ENCODE results near the gene EGFR. TPM values are rescaled to one million over a fixed set of nuclear protein-coding genes. Genes with fewer than 3 reads are reported as not detected.

Gene EGFR
- total and polyA plus RNA-seq, 5 experiments from 2014 or later, result not detected

DNA sequence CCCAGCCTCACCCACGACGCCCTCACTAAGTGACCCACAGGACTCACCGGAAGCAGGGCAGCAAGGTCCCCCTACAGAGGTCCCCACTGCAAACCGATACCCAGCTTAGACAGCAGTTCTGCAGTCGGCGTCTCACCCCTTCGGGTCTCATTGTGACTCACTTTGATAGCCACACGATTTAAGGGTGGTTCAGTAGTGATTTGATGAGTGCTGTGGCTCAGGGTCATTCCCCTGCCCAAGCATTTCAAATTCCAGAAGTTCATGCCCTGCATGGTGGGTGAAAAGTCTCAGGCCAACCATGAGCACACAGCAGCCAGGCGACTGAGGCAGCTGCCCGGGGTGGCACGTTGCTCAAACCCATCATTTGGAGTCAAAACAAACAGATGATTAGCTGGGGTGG is 93.2 kb downstream of the EGFR start:
- POLR2A ChIA-PET, result no interaction called here
- DNase-seq, result no peak
- no peaks in the 10 kb centered on the region for H3K4me1 Mint-ChIP-seq
- no peak overlapping the region for H3K27ac Mint-ChIP-seq
- H3K36me3 Mint-ChIP-seq, result no peaks in the 10 kb centered on the region
- ATAC-seq, result no peak
- H3K9me3 Mint-ChIP-seq, result no peaks in the 10 kb centered on the region
- H3K4me3 Mint-ChIP-seq, result no peak overlapping the region
- peaks cover 5 to 42% (median 11%) of the 10 kb centered on the region in 5 donors for H3K27me3 Mint-ChIP-seq

DNA sequence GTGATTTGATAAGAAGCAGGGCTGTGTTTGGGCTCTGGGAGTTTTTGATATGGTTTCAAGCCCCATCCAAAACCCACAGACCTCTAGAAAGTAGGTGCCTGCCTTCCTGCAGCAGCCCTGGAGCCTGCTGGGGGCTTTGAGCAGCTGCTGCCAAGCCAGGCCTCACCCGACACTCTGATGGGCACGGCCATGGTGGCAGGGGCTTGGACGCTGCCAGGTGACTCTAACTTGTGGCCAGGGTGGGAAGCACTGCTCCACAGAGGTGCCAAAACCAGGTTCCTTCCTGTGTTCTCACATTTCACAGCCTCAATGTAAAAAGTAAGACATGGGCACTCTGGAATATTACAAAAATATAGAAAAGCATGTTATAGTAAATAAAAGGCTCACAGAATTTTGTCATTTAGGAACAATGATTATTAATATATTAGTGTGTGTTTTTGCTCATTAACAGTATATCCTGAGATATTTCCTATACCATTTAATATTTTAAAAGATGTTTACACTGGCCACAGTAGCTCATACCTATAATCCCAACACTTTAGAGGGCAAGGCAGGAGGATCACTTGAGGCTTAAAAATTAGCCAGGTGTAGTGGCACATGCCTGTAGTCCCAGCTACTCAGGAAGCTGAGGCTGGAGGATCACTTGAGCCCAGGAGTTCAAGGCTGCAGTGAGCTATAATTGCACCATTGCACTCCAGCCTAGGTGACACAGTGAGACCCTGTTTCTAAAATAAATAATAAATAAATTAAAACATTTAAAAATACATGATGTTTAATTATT is 95.1 kb downstream of the EGFR start:
- POLR2A ChIA-PET, result no interaction called here
- no peak for DNase-seq
- Mint-ChIP-seq H3K9me3 (no peaks in the 10 kb centered on the region), H3K27me3 (peaks cover 0 to 24% (median 5%) of the 10 kb centered on the region in 5 donors), H3K36me3 (no peaks in the 10 kb centered on the region), H3K4me3 (no peak overlapping the region), H3K27ac (no peak overlapping the region), H3K4me1 (no peaks in the 10 kb centered on the region)
- no peak for ATAC-seq

DNA sequence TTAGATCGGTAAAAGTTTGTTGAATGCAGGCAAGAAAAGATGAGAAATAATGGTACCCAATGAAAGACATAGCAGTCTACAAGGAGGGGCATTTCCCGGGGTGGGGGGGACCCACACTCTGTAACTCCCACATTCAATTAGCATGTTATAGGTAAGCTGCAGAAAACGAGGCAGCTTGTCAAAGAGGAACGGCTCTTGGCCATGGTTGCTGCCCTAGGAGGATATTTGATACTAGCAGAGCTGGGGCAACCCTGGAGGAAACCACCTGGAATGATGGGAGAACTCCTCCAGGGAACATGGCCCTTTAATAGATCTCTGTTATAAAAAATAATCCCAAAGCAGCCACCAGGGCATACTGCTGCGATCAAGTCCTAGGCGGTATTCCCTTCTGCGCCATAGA is 98.5 kb downstream of the EGFR start:
- Mint-ChIP-seq H3K27ac (no peak overlapping the region), H3K36me3 (no peaks in the 10 kb centered on the region), H3K4me1 (no peaks in the 10 kb centered on the region), H3K4me3 (no peak overlapping the region), H3K27me3 (peaks cover 0 to 10% (median 4%) of the 10 kb centered on the region in 5 donors), H3K9me3 (no peaks in the 10 kb centered on the region)
- POLR2A ChIA-PET, result no interaction called here
- no peak for ATAC-seq
- DNase-seq, result no peak

DNA sequence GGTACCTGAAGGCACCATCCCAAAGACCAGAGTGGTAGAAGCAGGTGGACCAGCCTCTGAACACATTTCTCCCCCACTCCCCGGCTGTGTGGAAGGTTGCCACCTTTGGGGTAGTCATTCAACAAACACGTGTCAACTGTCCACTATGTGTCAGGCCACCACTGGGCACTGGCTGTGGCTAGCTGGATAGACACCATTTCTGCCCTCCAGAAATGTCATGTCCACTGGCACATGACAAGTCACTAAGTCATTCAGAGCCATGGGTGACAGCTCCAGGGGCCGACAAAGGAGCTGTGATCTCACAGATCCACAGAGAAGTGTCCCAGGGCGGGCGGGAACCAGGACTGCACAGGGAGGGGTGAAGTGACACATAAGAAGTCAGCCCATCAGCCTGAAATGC is 99.6 kb downstream of the EGFR start:
- ATAC-seq (no peak), DNase-seq (no peak)
- Mint-ChIP-seq H3K27ac (no peak overlapping the region), H3K4me1 (no peaks in the 10 kb centered on the region), H3K4me3 (no peak overlapping the region), H3K9me3 (no peaks in the 10 kb centered on the region), H3K36me3 (no peaks in the 10 kb centered on the region), H3K27me3 (peaks cover 0 to 11% (median 2%) of the 10 kb centered on the region in 5 donors)
- POLR2A ChIA-PET, result no interaction called here

DNA sequence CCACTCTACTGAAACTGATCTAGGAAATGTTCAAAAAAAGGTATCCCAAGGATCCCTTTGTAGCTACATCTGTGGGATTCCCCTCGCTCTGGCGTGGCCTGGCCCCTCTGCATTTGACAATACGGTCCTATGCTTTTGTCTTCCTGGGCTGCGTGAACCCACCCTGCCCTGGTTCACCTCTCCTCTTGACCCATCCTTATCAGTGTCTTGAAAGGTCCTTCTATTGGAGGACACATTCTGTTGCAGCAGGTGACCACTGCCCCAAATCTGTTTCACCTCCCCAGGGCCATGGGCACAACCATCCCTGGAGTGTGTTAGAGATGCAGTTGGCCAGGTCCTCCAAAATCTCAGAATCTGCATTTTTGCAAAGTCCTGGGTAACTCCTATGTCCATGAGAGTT is 100.8 kb downstream of the EGFR start:
- no peak for ATAC-seq
- Mint-ChIP-seq H3K36me3 (no peaks in the 10 kb centered on the region), H3K4me3 (no peak overlapping the region), H3K9me3 (no peaks in the 10 kb centered on the region), H3K27ac (no peak overlapping the region), H3K4me1 (no peaks in the 10 kb centered on the region), H3K27me3 (peaks cover 0 to 11% (median 0%) of the 10 kb centered on the region in 5 donors)
- DNase-seq, result no peak
- POLR2A ChIA-PET, result no interaction called here

DNA sequence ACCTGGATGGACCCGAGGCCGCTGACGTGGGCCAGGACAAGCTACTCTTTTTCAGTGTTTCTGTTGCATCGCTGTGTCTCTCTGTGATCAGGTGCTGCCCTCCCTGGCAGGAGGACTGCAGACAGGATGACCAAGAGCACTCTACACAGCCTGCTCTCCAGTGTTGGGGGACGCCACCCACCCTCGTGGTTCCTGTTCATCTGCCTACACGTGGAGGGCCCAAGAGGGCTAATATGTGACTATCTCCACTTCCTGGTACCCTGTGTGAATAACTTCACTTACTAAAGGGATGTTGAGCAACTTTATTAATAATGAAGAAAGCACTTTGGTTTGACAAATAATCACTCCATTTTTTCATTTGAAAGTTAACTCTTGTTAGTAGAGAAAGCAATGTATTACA is 101.3 kb downstream of the EGFR start:
- no peak overlapping the region for H3K4me3 Mint-ChIP-seq
- no peaks in the 10 kb centered on the region for H3K9me3 Mint-ChIP-seq
- no peak for ATAC-seq
- H3K27me3 Mint-ChIP-seq, result peaks cover 0 to 15% (median 0%) of the 10 kb centered on the region in 5 donors
- no peaks in the 10 kb centered on the region for H3K4me1 Mint-ChIP-seq
- POLR2A ChIA-PET, result no interaction called here
- H3K27ac Mint-ChIP-seq, result no peak overlapping the region
- DNase-seq, result no peak
- no peaks in the 10 kb centered on the region for H3K36me3 Mint-ChIP-seq

DNA sequence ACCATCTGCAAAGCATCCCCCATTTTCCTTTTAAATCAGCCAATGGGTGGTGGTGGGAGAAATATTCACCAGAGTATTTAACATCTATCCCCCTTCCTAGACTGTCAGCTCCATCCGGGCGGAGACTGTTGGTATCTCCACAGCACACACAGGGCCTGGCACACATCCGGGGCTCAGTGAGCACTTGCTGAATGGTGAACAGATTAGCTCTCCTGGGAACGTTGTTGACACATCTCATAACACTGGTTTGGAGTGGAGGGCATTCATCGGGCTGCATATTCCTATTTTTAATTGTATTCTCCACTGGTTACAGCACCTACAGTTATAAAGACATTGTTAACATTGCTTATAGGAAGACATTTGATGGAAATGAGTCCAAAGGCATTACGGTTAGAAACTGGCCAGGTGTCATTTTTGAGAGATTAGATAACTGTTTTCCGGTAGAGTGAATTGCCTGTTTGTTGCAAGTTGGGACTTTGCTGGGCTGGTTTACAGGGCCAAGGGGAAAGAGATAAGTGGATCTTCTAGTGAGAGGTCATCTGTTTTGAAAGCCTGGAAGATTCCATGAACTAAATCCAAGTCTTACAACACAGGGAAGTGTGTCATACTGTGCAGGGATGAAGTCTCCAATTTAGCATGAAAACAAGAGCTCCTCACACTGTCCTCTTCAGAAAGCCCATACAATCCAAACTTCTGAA is 101.8 kb downstream of the EGFR start:
- Mint-ChIP-seq H3K4me1 (no peaks in the 10 kb centered on the region), H3K27me3 (peaks cover 0 to 16% (median 2%) of the 10 kb centered on the region in 5 donors), H3K27ac (no peak overlapping the region), H3K4me3 (no peak overlapping the region), H3K36me3 (no peaks in the 10 kb centered on the region), H3K9me3 (no peaks in the 10 kb centered on the region)
- DNase-seq, result no peak
- POLR2A ChIA-PET, result no interaction called here
- no peak for ATAC-seq

DNA sequence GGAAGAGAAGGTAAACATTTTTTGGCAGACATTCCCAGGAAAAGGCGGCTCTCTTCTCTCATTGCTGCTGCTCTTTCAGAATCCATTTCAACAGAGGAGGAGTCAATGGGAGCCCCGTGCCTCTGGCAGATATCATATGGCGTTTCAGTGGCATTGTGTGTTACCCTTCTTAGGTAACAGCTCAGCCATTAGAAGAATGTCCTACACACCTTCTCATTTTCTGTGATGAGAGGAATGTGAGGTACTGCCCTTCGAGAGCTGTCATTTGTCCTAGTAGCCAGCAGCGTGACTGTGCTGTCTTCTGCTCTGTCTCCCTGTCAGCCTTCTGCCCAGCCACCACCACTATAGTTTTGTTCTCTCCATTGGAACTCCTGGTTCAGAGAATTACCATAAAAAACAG is 102.4 kb downstream of the EGFR start:
- Mint-ChIP-seq H3K36me3 (no peaks in the 10 kb centered on the region), H3K4me1 (no peaks in the 10 kb centered on the region), H3K27ac (no peak overlapping the region), H3K9me3 (no peaks in the 10 kb centered on the region), H3K4me3 (no peak overlapping the region), H3K27me3 (peaks cover 0 to 17% (median 6%) of the 10 kb centered on the region in 5 donors)
- POLR2A ChIA-PET, result no interaction called here
- ATAC-seq, result no peak
- no peak for DNase-seq

DNA sequence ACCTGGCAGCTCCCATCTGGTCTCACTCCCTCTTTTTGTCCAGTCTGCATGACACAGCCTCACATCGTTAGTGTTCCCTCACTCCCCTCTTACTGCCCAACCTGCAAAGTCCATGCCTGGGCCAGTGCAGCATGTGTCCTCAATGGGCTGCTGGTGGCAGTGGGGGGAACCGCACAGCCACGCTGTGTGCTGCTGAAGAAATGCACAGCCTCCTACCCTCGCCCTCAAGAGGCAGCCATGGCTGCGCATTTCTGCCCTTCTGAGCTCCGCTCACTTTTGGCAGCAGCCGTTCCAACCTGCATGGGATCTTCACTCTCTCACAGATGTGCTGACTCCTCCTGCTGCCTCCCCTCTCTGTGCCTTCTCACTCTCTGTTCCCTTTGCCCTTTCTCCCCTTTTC is 103.4 kb downstream of the EGFR start:
- H3K4me3 Mint-ChIP-seq, result no peak overlapping the region
- POLR2A ChIA-PET, result no interaction called here
- H3K27ac Mint-ChIP-seq, result peak overlapping the region in 1 of 10 donors; percentile 65
- ATAC-seq (no peak), DNase-seq (no peak)
- peaks cover 0 to 16% (median 6%) of the 10 kb centered on the region in 5 donors for H3K27me3 Mint-ChIP-seq
- no peaks in the 10 kb centered on the region for H3K36me3 Mint-ChIP-seq
- no peaks in the 10 kb centered on the region for H3K9me3 Mint-ChIP-seq
- no peaks in the 10 kb centered on the region for H3K4me1 Mint-ChIP-seq

DNA sequence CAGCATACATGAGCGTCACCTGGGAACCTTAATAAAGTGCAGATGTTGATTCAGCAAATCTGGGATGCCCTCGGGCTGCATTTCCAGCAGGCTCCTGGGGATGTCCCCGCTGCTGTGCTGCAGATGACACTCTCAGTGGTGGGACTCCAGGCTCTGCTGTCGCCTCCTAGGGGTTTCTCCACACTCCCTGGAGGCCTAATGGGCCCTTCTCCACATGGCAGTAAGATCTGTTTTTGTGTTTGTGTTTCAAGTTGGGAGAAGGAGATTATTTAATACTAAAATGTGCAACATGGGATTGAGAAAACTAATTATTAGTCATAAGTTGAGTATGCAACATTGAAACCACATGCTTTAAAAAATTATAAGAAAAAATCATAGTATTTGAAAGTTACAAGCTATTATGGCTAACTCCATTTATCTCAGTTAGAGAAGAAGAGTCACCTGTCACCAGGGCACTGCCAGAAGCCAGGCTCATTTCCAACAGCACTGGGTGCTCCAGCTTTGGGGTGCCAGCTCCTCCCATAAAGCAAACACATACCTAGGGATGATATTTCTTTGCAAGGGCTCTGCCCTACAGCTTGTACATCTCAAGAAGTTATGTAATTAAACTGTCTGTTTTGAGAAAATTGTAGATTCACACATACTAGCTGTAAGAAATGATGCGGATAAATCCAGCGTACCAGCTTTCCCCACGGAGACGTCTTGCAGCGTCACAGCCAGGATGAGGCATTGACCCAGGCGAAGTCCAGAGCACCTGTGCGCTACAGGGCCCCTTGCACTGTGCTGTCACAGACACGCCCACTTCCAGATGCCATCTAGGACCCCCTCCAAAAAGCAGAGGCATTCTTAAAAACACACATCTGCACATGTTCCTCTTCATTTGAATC is 106.4 kb downstream of the EGFR start:
- ATAC-seq (no peak), DNase-seq (no peak)
- Mint-ChIP-seq H3K27ac (no peak overlapping the region), H3K4me3 (no peak overlapping the region), H3K9me3 (no peaks in the 10 kb centered on the region), H3K4me1 (no peaks in the 10 kb centered on the region), H3K27me3 (peaks cover 0 to 16% (median 6%) of the 10 kb centered on the region in 5 donors), H3K36me3 (no peaks in the 10 kb centered on the region)
- POLR2A ChIA-PET, result no interaction called here

DNA sequence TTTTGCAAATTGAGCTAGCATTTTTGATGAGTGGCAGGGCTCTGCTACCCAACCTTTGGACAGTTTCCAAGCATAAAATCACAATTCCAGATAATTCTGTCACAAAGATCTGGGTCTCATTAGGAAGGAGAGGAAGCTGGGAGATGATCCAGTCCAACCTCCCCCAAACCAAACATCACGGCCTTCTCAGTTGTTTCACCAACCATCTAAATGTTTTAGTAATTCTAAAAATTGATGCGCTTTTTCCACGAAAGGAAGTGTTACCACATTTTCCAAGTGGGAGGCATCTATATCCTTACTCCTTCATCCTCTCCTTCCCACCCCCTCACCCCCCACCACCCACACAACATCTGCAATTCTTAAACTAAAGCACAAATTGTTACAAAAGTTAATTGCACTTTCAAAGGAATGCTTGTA is 108.3 kb downstream of the EGFR start:
- POLR2A ChIA-PET, result no interaction called here
- H3K27ac Mint-ChIP-seq, result no peak overlapping the region

DNA sequence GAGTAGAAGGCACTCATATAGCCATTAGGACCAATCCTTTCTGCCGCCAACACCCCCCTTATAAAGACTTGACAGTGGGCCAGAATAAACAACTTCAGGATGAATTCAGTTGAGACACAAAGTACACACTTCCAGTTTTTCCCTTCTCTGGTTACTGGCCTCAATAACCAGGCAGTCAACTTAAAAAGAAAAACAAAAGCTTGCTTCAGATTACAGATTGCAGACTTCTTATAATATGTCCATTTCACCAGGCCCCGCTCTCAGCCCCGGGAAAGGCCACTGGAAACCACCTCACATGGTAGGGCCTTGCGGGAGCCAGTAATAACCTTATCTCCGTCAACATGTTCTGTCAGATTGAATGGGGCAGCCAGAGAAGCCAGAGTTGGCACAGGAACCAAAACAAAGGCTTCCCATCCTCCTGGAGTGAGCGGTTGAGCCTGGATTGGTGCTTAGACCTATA is 108.8 kb downstream of the EGFR start:
- Mint-ChIP-seq H3K36me3 (no peaks in the 10 kb centered on the region), H3K27ac (no peak overlapping the region), H3K27me3 (peaks cover 0 to 22% (median 6%) of the 10 kb centered on the region in 5 donors), H3K4me3 (no peak overlapping the region), H3K4me1 (no peaks in the 10 kb centered on the region), H3K9me3 (no peaks in the 10 kb centered on the region)
- DNase-seq (no peak), ATAC-seq (no peak)
- POLR2A ChIA-PET, result no interaction called here

More for the DNA sequence above, 108.3 kb downstream of the EGFR start:
- no peaks in the 10 kb centered on the region for H3K9me3 Mint-ChIP-seq
- DNase-seq (no peak), ATAC-seq (no peak)
- H3K4me1 Mint-ChIP-seq, result no peaks in the 10 kb centered on the region
- H3K27me3 Mint-ChIP-seq, result peaks cover 0 to 22% (median 6%) of the 10 kb centered on the region in 5 donors
- H3K4me3 Mint-ChIP-seq, result no peak overlapping the region
- H3K36me3 Mint-ChIP-seq, result no peaks in the 10 kb centered on the region

All from naive thymus-derived CD8-positive, alpha-beta T cell (primary cell).